KOPT-K1 (cell line): Measurements from ENCODE around the gene ODR4.

Experiments used
- H3K27ac ChIP-seq: fragments of 200-600 bp; sonication (generic); 2 replicates; pipeline ENCODE4 v1.5.1; 2016; ENCODE audit warnings: antibody characterized with exemption, mild to moderate bottlenecking, low read depth, low read length; ENCODE audit not compliant: poor library complexity, severe bottlenecking
- H3K36me3 ChIP-seq: fragments of 200-600 bp; sonication (generic); 2 replicates; pipeline ENCODE4 v1.5.1; 2017; ENCODE audit warnings: antibody characterized with exemption, mild to moderate bottlenecking, low read length, moderate library complexity; ENCODE audit not compliant: insufficient read depth
- H3K9me3 ChIP-seq: fragments of 200-600 bp; sonication (generic); 2 replicates; pipeline ENCODE4 v1.5.1; 2017; ENCODE audit warnings: antibody characterized with exemption, low read length, mild to moderate bottlenecking; ENCODE audit not compliant: insufficient read depth, poor library complexity, severe bottlenecking

Gene ODR4

DNA sequence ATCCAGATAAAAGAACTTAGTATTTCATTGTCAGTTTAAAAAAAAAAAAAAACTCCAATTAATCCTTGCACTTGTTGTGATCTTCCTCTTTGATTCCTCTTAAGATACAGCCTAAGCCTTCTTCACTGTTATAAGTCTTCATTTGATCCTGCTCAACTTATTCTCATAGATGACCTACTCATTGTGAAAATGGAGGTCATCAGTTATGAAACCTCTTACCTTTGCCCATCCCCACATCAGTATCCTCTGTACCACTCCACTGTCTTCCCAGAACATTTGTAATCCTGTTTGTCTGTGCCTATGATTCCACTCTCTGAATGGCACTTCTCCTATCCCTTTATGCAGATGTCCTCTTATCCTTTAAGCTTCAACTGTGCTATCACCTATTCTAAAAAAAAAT is 28.0 kb downstream of the ODR4 start:
- no peaks in the 10 kb centered on the region for H3K9me3 ChIP-seq
- no peak overlapping the region for H3K27ac ChIP-seq
- peaks cover 83% of the 10 kb centered on the region for H3K36me3 ChIP-seq

DNA sequence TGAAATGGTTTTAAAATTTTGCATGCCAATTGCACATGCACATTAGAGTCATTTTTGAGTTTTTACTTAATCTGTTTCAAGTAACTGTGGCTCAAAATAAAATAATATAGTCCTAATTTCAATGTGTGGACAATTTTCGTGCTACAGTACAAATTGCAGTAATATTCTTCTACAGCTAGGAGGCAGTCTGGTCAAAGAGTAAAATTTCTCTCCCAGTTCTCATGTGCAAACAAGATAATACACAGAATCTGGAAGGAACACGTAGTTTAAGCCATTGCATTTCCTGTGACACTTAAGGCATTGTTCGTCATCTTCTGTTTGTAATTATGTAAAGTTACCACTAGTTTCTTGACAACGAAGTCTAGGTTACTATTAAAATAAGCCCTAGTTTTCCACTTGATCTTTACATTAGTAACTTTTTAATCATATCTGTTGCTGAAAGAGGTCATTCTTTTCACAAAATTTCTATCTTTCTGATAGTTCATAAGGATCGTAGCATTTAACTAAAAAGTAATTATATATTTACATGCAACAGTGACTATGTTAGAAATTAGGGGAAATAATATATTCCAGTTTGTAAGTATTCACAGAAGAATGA is 28.9 kb downstream of the ODR4 start:
- Histone ChIP-seq H3K27ac (no peak overlapping the region), H3K9me3 (no peaks in the 10 kb centered on the region), H3K36me3 (peaks cover 83% of the 10 kb centered on the region)

DNA sequence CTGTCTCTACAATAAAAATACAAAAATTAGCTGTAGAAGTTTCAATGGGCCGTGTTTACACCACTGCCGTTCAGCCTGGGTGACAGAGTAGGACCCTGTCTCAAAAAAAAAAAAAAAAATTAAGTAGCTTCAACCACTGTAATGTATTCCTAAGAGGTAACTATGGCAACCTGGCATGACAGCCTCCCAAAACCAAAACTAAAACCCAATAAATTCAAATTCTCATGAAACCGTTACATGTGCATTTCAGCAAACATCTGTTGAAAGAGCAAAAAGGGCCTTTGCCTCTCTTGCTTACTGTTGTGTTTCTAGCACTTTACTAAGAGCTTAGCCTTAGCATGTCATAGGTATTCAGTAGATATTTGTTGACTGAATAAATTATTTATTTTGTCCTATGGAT is 33.5 kb downstream of the ODR4 start:
- Histone ChIP-seq H3K9me3 (no peaks in the 10 kb centered on the region), H3K27ac (no peak overlapping the region), H3K36me3 (peaks cover 89% of the 10 kb centered on the region)

DNA sequence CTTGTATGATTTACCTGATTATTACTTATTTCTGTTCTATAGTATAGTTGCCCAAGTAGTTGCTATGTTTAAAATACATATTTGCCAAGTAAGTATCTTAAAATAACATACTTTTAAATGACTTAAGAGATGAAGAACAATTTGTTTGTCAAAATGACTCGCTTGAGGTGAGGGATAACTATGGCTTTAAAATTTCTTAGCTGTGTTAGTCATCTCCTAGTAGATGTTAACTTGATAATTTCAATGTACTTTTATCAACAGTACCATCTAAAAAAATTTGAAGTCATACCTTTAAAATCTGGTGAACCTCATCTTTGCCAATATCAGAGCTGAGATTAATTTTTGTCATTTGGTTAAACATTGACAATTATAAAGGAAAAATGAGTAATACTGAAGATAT is 37.7 kb downstream of the ODR4 start:
- Histone ChIP-seq H3K36me3 (peaks cover 68% of the 10 kb centered on the region), H3K27ac (no peak overlapping the region), H3K9me3 (no peaks in the 10 kb centered on the region)

DNA sequence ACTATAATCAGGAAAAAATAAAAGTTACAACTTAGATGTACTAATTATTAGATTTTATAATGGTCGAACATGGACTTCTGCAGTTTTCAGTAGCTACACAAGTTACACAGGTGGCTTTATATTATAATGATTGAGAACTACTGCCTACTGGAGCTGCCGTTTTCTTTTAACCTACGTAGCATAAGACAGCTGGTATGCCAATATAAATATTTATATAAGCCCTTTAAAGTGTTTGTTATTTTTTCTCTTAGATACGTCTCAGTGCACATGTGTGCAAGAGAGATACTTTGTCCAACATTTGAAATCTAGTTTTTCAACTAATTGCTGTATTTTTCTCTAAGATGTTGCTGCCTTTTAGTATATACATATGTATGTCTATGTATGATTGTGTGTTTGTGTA is 42.9 kb downstream of the ODR4 start:
- Histone ChIP-seq H3K9me3 (no peaks in the 10 kb centered on the region), H3K27ac (no peak overlapping the region), H3K36me3 (peaks cover 42% of the 10 kb centered on the region)

GRCh38 chr1:186420311-186420710 is 44.7 kb downstream of the ODR4 start:
- peaks cover 34% of the 10 kb centered on the region for H3K36me3 ChIP-seq
- no peaks in the 10 kb centered on the region for H3K9me3 ChIP-seq
- peak overlapping the region; percentile 48 for H3K27ac ChIP-seq

DNA sequence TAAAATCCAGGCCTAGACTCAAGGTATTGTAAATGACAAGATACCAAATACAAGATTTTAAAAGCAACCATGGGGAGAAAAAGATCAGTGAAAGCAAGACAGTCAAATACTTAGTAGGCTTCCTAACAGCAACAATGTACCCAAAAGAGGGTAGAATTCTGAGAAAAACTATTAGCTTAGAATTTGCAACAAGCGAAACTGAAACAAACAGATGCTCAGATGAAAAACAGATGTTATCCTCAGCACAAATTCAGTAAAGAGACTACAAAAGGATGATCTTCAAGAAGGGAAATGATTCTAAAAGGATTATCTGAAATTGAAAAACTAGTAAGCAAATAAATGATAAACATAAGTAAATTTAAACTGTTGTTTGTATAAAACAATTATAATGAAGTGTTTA is 45.3 kb downstream of the ODR4 start:
- Histone ChIP-seq H3K9me3 (no peaks in the 10 kb centered on the region), H3K27ac (peak overlapping the region; percentile 48), H3K36me3 (peaks cover 28% of the 10 kb centered on the region)

DNA sequence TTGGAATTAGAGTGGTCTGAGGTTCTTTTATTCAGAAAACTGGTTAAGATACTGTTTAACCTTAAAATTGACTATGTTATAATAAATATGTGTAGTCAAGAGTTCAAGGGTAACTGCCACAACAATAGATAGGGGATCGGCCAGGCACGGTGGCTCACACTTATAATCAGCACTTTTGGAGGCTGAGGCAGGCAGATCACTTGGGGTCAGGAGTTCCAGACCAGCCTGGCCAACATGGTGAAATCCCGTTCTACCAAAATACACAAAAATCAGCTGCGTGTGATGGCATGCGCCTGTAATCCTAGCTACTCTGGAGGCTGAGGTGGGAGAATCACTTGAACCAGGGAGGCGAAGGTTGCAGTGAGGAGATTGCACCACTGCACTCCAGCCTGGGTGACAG is 45.8 kb downstream of the ODR4 start:
- Histone ChIP-seq H3K27ac (no peak overlapping the region), H3K36me3 (peaks cover 28% of the 10 kb centered on the region), H3K9me3 (no peaks in the 10 kb centered on the region)

- Histone ChIP-seq H3K9me3 (no peaks in the 10 kb centered on the region), H3K36me3 (peaks cover 9% of the 10 kb centered on the region), H3K27ac (no peak overlapping the region)
Observed at GRCh38 chr1:186424539-186424938, 48.9 kb downstream of the ODR4 start.

- Histone ChIP-seq H3K9me3 (no peaks in the 10 kb centered on the region), H3K27ac (no peak overlapping the region), H3K36me3 (no peaks in the 10 kb centered on the region)
Observed at GRCh38 chr1:186426118-186426517, 50.5 kb downstream of the ODR4 start.

- Histone ChIP-seq H3K9me3 (no peaks in the 10 kb centered on the region), H3K27ac (no peak overlapping the region), H3K36me3 (no peaks in the 10 kb centered on the region)
Observed at GRCh38 chr1:186429017-186429416, 53.4 kb downstream of the ODR4 start.

- Histone ChIP-seq H3K9me3 (no peaks in the 10 kb centered on the region), H3K27ac (no peak overlapping the region), H3K36me3 (no peaks in the 10 kb centered on the region)
Observed at GRCh38 chr1:186435336-186435735, 59.7 kb downstream of the ODR4 start.

GRCh38 chr1:186438567-186438966 is 62.9 kb downstream of the ODR4 start:
- H3K9me3 ChIP-seq, result no peaks in the 10 kb centered on the region
- no peak overlapping the region for H3K27ac ChIP-seq
- H3K36me3 ChIP-seq, result no peaks in the 10 kb centered on the region

GRCh38 chr1:186440584-186440983 is 64.9 kb downstream of the ODR4 start:
- Histone ChIP-seq H3K36me3 (no peaks in the 10 kb centered on the region), H3K9me3 (no peaks in the 10 kb centered on the region), H3K27ac (no peak overlapping the region)

DNA sequence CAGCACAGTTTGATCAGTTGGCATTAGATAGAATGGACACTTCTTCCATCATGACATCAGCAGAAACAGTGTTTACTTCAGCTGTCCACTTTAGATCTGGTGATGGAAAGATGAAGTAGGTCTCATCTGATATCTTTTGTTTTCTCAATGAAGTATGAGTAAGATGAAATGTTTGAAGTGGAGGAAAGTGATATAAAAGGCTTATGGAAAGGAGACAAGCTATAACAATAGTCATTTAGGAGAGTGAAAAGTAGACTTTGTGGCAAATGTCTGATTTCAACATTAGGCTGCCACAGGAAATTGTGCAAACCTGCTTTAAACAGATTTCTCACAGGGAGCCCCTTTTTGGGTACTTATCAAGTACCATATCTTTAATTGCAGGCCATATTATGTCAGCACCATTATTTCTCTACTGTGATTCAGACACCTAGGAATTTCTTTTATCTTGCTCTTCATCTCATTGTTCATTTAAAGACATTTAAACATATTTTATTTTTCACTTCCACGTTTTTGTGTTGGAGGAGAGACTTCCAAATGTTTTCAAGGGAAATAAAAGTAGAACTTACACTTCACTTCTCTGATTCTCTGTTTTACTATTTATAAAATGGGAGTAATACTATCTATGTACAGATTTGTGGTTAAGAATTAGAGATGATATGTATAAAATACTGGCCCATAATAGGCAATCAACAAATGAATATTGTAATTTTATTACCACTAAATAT is 67.2 kb downstream of the ODR4 start:
- H3K36me3 ChIP-seq, result no peaks in the 10 kb centered on the region
- H3K27ac ChIP-seq, result no peak overlapping the region
- H3K9me3 ChIP-seq, result no peaks in the 10 kb centered on the region

- Histone ChIP-seq H3K27ac (no peak overlapping the region), H3K9me3 (no peaks in the 10 kb centered on the region), H3K36me3 (no peaks in the 10 kb centered on the region)
Observed at GRCh38 chr1:186443638-186444037, 68.0 kb downstream of the ODR4 start.
